Kidney epithelial cell (primary cell): ENCODE measurements around the gene NEK7. TPM values are rescaled to one million over a fixed set of nuclear protein-coding genes. Genes with fewer than 3 reads are reported as not detected.

Source experiments
- DNase-seq: peaks from one replicate; pipeline ENCODE4 v3.0.0-alpha.2; 2010; ENCODE audit warnings: low read depth
- H3K27me3 ChIP-seq: 2 replicates; pipeline ENCODE4 v1.6.0; 2011; ENCODE audit warnings: low read length; ENCODE audit not compliant: control insufficient read depth, insufficient read depth
- H3K36me3 ChIP-seq: 2 replicates; pipeline ENCODE4 v1.5.1; 2011; ENCODE audit warnings: low read length; ENCODE audit not compliant: control insufficient read depth, insufficient read depth
- H3K4me3 ChIP-seq: 2 replicates; pipeline ENCODE4 v1.5.1; 2011; ENCODE audit warnings: low read depth, mild to moderate bottlenecking, control low read depth, low read length
- CTCF ChIP-seq: IDR thresholded peaks from 2 replicates; pipeline ENCODE4 v1.5.1; 2011; ENCODE audit warnings: mild to moderate bottlenecking, moderate library complexity, low read length, control low read depth, inconsistent platforms; ENCODE audit not compliant: insufficient read depth, poor library complexity, severe bottlenecking
- total RNA-seq: library from RNA; depleted of rRNA; stranded (reverse); fragments of >200 nt; gene quantifications from 2 replicates; pipeline ENCODE4 v1.2.3, GENCODE V29; 2015

The NEK7 gene
- total RNA-seq, 1 donor from 2014 or later: 27.7 TPM

- Histone ChIP-seq H3K27me3 (no peaks in the 10 kb centered on the region), H3K36me3 (no peaks in the 10 kb centered on the region), H3K4me3 (no peak overlapping the region)
- no peak for TF ChIP-seq CTCF
- no peak for DNase-seq
These were observed 5.1 kb upstream of the NEK7 start for GRCh38 chr1:198151688-198152087.

GRCh38 chr1:198153103-198153502 is 3.7 kb upstream of the NEK7 start:
- Histone ChIP-seq H3K4me3 (no peak overlapping the region), H3K27me3 (no peaks in the 10 kb centered on the region), H3K36me3 (no peaks in the 10 kb centered on the region)
- TF ChIP-seq CTCF: no peak
- no peak for DNase-seq

GRCh38 chr1:198153804-198154203 is 3.0 kb upstream of the NEK7 start:
- Histone ChIP-seq H3K27me3 (no peaks in the 10 kb centered on the region), H3K4me3 (no peak overlapping the region), H3K36me3 (no peaks in the 10 kb centered on the region)
- no peak for DNase-seq
- TF ChIP-seq CTCF: no peak

GRCh38 chr1:198155253-198155652 is 1.5 kb upstream of the NEK7 start:
- Histone ChIP-seq H3K36me3 (no peaks in the 10 kb centered on the region), H3K27me3 (no peaks in the 10 kb centered on the region), H3K4me3 (no peak overlapping the region)
- TF ChIP-seq CTCF: no peak
- no peak for DNase-seq

- Histone ChIP-seq H3K4me3 (peak overlapping the region; percentile 94), H3K36me3 (no peaks in the 10 kb centered on the region), H3K27me3 (no peaks in the 10 kb centered on the region)
- DNase-seq: no peak
- peak; percentile 85 for TF ChIP-seq CTCF
These were observed 570 bp upstream of the NEK7 start for GRCh38 chr1:198156111-198156744.

- Histone ChIP-seq H3K36me3 (no peaks in the 10 kb centered on the region), H3K4me3 (peak overlapping the region; percentile 94), H3K27me3 (no peaks in the 10 kb centered on the region)
- no peak for TF ChIP-seq CTCF
- DNase-seq: peak; percentile 86
These were observed 546 bp downstream of the NEK7 start for GRCh38 chr1:198157241-198157846.
